Smooth muscle cell (in vitro differentiated cells): Measurements from ENCODE around the gene DDX55. TPM values are rescaled to one million over a fixed set of nuclear protein-coding genes. Genes with fewer than 3 reads are reported as not detected.

Source experiments
- DNase-seq: peaks from one replicate; lab custom pipeline; 2025; ENCODE audit not compliant: unreplicated experiment; lab: John Stamatoyannopoulos, UW
- H2AFZ ChIP-seq: fragments of 200-600 bp; sonication (generic); 2 replicates; pipeline ENCODE4 v1.6.0; 2016; ENCODE audit warnings: antibody characterized with exemption, low read depth, mild to moderate bottlenecking
- H3F3A ChIP-seq: fragments of 200-600 bp; sonication (generic); 2 replicates; pipeline ENCODE4 v1.6.0; 2017; ENCODE audit warnings: antibody characterized with exemption, low read depth
- H3K27ac ChIP-seq: fragments of 200-600 bp; sonication (generic); 2 replicates; pipeline ENCODE4 v1.5.1; 2016; ENCODE audit warnings: low read depth, mild to moderate bottlenecking
- H3K27me3 ChIP-seq: fragments of 200-600 bp; sonication (generic); 2 replicates; pipeline ENCODE4 v1.6.1; 2016; ENCODE audit warnings: low read depth, mild to moderate bottlenecking
- H3K36me3 ChIP-seq: fragments of 200-600 bp; sonication (generic); 2 replicates; pipeline ENCODE4 v1.5.1; 2016; ENCODE audit warnings: low read depth
- H3K4me1 ChIP-seq: fragments of 200-600 bp; sonication (generic); 2 replicates; pipeline ENCODE4 v1.5.1; 2016; ENCODE audit warnings: low read depth
- H3K4me2 ChIP-seq: fragments of 200-600 bp; sonication (generic); 2 replicates; pipeline ENCODE4 v1.6.0; 2016; ENCODE audit warnings: mild to moderate bottlenecking
- H3K4me3 ChIP-seq: fragments of 200-600 bp; sonication (generic); 2 replicates; pipeline ENCODE4 v1.5.1; 2016; ENCODE audit warnings: mild to moderate bottlenecking
- H3K79me2 ChIP-seq: fragments of 200-600 bp; sonication (generic); 2 replicates; pipeline ENCODE4 v1.6.0; 2016; ENCODE audit warnings: low read depth, mild to moderate bottlenecking
- H3K9ac ChIP-seq: fragments of 200-600 bp; sonication (generic); 2 replicates; pipeline ENCODE4 v1.6.0; 2016; ENCODE audit warnings: low read depth
- H3K9me3 ChIP-seq: fragments of 200-600 bp; sonication (generic); replicated peaks from 2 replicates; pipeline ENCODE4 v1.5.1; 2016; ENCODE audit warnings: low read depth
- H4K20me1 ChIP-seq: fragments of 200-600 bp; sonication (generic); 2 replicates; pipeline ENCODE4 v1.6.0; 2016; ENCODE audit warnings: low read depth
- CTCF ChIP-seq: fragments of 200-600 bp; sonication (generic); IDR thresholded peaks from 2 replicates; pipeline ENCODE4 v1.5.1; 2017; ENCODE audit warnings: borderline replicate concordance, mild to moderate bottlenecking, antibody characterized with exemption; ENCODE audit not compliant: insufficient read depth, poor library complexity, severe bottlenecking
- WGBS: methylation state at CpG from one replicate; pipeline ENCODE4 v1.1.7; 2016; ENCODE audit warnings: low lambda C conversion rate; 5-methylcytosine and 5-hydroxymethylcytosine counted together
- polyA plus RNA-seq: library from polyadenylated mRNA; unstranded; fragments of >200 nt; fragmentation: Nextera tagmentation; extraction: Ambion mirVana; gene quantifications from 2 replicates; pipeline ENCODE4 v1.2.1, GENCODE V29; 2016
- total RNA-seq: library from RNA; depleted of rRNA; stranded (reverse); fragments of >200 nt; gene quantifications from 2 replicates; pipeline ENCODE4 v1.2.3, GENCODE V29; 2014

Gene DDX55
- total and polyA plus RNA-seq, 2 experiments from 2014 or later: 14.5 to 14.7 TPM

DNA sequence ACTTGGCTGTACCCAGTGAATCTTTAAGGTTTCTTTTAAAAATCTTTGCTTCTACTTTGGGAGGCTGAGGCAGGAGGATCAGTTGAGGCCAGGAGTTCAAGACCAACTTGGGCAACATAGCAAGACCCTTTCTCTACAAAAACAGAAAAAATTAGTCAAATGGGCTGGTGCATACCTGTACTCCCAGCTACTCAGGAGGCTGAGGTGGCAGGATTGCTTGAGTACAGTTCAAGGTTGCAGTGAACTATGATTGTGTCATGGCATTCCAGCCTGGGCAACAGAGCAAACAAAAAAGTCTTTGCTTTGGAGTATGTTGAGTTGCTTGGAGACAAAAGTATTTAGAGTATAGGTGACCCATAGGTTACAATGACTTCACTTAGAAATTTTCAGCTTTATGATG, 6.2 kb upstream of the DDX55 start:
- no peak for DNase-seq
- peaks cover 36% of the 10 kb centered on the region for H3K36me3 ChIP-seq
- no peak overlapping the region for H3K4me3 ChIP-seq
- H3K4me1 ChIP-seq: peaks cover 4% of the 10 kb centered on the region
- no peaks in the 10 kb centered on the region for H3K9me3 ChIP-seq
- TF ChIP-seq CTCF: no peak
- no peak overlapping the region for H3K4me2 ChIP-seq
- H3K27me3 ChIP-seq: no peaks in the 10 kb centered on the region
- no peak overlapping the region for H3K9ac ChIP-seq
- no peak overlapping the region for H2AFZ ChIP-seq
- H3K79me2 ChIP-seq: peaks cover 71% of the 10 kb centered on the region
- no peak overlapping the region for H3K27ac ChIP-seq
- peaks cover 54% of the 10 kb centered on the region for H3F3A ChIP-seq
- H4K20me1 ChIP-seq: peaks cover 73% of the 10 kb centered on the region

GRCh38 chr12:123597100-123597499, 4.8 kb upstream of the DDX55 start:
- WGBS: 98% methylated on average over 3 of the region's 3 CpGs

GRCh38 chr12:123598522-123598921, 3.4 kb upstream of the DDX55 start:
- 96% methylated on average over 3 of the region's 3 CpGs for WGBS
- Histone ChIP-seq H3K4me2 (no peak overlapping the region), H3K9ac (no peak overlapping the region), H2AFZ (no peak overlapping the region), H3K9me3 (no peaks in the 10 kb centered on the region), H4K20me1 (peaks cover 45% of the 10 kb centered on the region), H3K27ac (peak overlapping the region; percentile 27), H3K4me3 (no peak overlapping the region), H3F3A (peaks cover 43% of the 10 kb centered on the region), H3K36me3 (peaks cover 23% of the 10 kb centered on the region), H3K27me3 (no peaks in the 10 kb centered on the region), H3K4me1 (peaks cover 8% of the 10 kb centered on the region), H3K79me2 (peaks cover 57% of the 10 kb centered on the region)
- no peak for DNase-seq
- TF ChIP-seq CTCF: no peak

More at GRCh38 chr12:123597100-123597499, 4.8 kb upstream of the DDX55 start:
- no peak for DNase-seq
- Histone ChIP-seq H3K4me3 (no peak overlapping the region), H3K27me3 (no peaks in the 10 kb centered on the region), H3K27ac (peak overlapping the region; percentile 3), H3K36me3 (peaks cover 31% of the 10 kb centered on the region), H3F3A (peaks cover 48% of the 10 kb centered on the region), H2AFZ (no peak overlapping the region), H3K9me3 (no peaks in the 10 kb centered on the region), H4K20me1 (peaks cover 60% of the 10 kb centered on the region), H3K4me2 (no peak overlapping the region), H3K79me2 (peaks cover 59% of the 10 kb centered on the region), H3K9ac (no peak overlapping the region), H3K4me1 (no peaks in the 10 kb centered on the region)
- TF ChIP-seq CTCF: no peak

DNA sequence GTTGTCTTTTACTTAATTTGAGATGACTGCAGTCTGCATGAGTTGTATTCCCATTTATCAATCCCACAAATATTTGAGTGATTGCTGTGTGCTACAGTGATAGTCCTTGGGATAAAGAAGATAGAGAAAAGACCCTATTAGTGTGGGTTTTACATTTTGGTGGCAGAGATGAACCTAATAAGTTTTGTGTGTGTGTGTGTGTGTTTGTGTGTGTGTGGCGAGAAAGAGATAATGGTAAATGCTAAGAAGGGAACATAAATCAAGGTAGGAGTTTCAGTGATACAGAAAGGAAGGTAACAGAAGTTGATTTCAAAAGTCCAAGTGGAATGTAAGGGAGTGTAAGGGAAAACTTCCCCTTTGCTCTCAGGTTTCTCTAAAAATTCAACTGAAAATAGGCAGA, 2.6 kb upstream of the DDX55 start:
- no peak overlapping the region for H2AFZ ChIP-seq
- WGBS: 100% methylated on average over 1 of the region's 1 CpG
- H3F3A ChIP-seq: peaks cover 40% of the 10 kb centered on the region
- peaks cover 38% of the 10 kb centered on the region for H4K20me1 ChIP-seq
- TF ChIP-seq CTCF: no peak
- H3K4me1 ChIP-seq: peaks cover 8% of the 10 kb centered on the region
- H3K27me3 ChIP-seq: no peaks in the 10 kb centered on the region
- no peaks in the 10 kb centered on the region for H3K9me3 ChIP-seq
- no peak overlapping the region for H3K4me2 ChIP-seq
- peaks cover 57% of the 10 kb centered on the region for H3K79me2 ChIP-seq
- peaks cover 23% of the 10 kb centered on the region for H3K36me3 ChIP-seq
- H3K4me3 ChIP-seq: no peak overlapping the region
- no peak overlapping the region for H3K9ac ChIP-seq
- DNase-seq: no peak
- H3K27ac ChIP-seq: no peak overlapping the region
